Uterus (tissue), 4 donors: ENCODE results near the gene CDH2. TPM values are rescaled to one million over a fixed set of nuclear protein-coding genes. Genes with fewer than 3 reads are reported as not detected.

Experiments
- DNase-seq, 2 donors: peaks; one replicate each; pipeline ENCODE4 v3.0.0-alpha.2; 2019 to 2020
- H3K27ac ChIP-seq, 2 donors: fragments of 200-600 bp; sonication (generic); 1 replicate in 1 of 2; 2 replicates in 1 of 2; pipeline ENCODE4 v1.5.1; 2016 to 2018
- H3K27me3 ChIP-seq, 2 donors: fragments of 200-600 bp; sonication (generic); one replicate each; pipeline ENCODE4 v1.5.1; 2018 to 2019; ENCODE audit warnings: control low read depth in 1 of 2
- H3K36me3 ChIP-seq, 2 donors: fragments of 200-600 bp; sonication (generic); one replicate each; pipeline ENCODE4 v1.5.1; 2019; ENCODE audit warnings: control low read depth in 1 of 2
- H3K4me1 ChIP-seq, 2 donors: fragments of 200-600 bp; sonication (generic); one replicate each; pipeline ENCODE4 v1.5.1; 2018 to 2019; ENCODE audit warnings: control low read depth in 1 of 2
- H3K4me3 ChIP-seq, 2 donors: fragments of 200-600 bp; sonication (generic); 1 replicate in 1 of 2; 2 replicates in 1 of 2; pipeline ENCODE4 v1.5.1; 2018 to 2019; ENCODE audit warnings: mild to moderate bottlenecking in 1 of 2
- H3K9me3 ChIP-seq, 2 donors: fragments of 200-600 bp; sonication (generic); one replicate each; pipeline ENCODE4 v1.5.1; 2019; ENCODE audit warnings: control low read depth in 1 of 2
- POLR2A ChIP-seq, 2 donors: fragments of 450-650 bp; IDR thresholded peaks; one replicate each; pipeline ENCODE4 v1.6.1; 2016; ENCODE audit warnings: antibody characterized with exemption in 2 of 2, mild to moderate bottlenecking in 1 of 2, moderate library complexity in 1 of 2
- intact Hi-C: fragments of 100-400 bp; cut with DNase I; formaldehyde crosslinking; loops from one replicate; pipeline ENCODE4 v1.15.1; 2023; ENCODE audit warnings: low total_unique reads
- total RNA-seq, 4 donors: library from RNA; depleted of rRNA in 3 of 4; stranded (reverse); fragments of >200 nt in 3 of 4; gene quantifications; one replicate each; pipeline versions ENCODE4 v1.1.0 to v1.2.4, GENCODE V29; 2014 to 2023
- TF ChIP-seq, protein P1 (sequence below), 4 experiments: fragments of 200-600 bp in 2 of 4; fragments of 450-650 bp in 2 of 4; sonication (generic) in 2 of 4; IDR thresholded peaks; one replicate each; pipeline ENCODE4 v1.5.1; 2016 to 2019; ENCODE audit warnings: antibody characterized with exemption in 4 of 4, mild to moderate bottlenecking in 2 of 4, moderate library complexity in 1 of 4
- donor health status: DM: yes; HTN: yes; CAD: no.

CDH2 gene
- total RNA-seq, 4 donors from 2014 or later, result 0.26 to 58.2 (median 1.9) TPM

DNA sequence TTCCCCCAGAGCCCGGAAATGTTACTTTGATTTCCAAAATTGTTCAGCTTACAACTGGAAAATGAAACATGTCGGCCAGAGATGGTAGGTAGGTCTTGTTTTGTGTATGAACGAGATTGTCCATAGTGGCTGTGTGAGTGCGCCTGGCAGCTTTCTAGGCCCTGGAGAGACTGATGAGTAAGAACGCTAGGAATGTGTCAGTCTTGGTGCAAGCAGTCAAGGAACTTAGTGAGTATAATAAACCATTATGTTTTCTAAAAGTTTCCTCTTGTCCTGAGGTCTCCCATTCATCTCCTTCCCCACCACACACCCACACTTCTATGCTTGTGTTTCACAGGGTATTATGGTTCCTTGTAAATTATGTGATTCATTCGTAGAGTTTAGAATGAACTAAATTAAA lies 234.2 kb downstream of the CDH2 start:
- Histone ChIP-seq H3K9me3 (no peaks in the 10 kb centered on the region), H3K27me3 (no peaks in the 10 kb centered on the region), H3K4me1 (no peaks in the 10 kb centered on the region), H3K27ac (no peak overlapping the region), H3K4me3 (no peak overlapping the region), H3K36me3 (no peaks in the 10 kb centered on the region)
- intact Hi-C loops, result no loop called here
- TF ChIP-seq, protein P1, sequence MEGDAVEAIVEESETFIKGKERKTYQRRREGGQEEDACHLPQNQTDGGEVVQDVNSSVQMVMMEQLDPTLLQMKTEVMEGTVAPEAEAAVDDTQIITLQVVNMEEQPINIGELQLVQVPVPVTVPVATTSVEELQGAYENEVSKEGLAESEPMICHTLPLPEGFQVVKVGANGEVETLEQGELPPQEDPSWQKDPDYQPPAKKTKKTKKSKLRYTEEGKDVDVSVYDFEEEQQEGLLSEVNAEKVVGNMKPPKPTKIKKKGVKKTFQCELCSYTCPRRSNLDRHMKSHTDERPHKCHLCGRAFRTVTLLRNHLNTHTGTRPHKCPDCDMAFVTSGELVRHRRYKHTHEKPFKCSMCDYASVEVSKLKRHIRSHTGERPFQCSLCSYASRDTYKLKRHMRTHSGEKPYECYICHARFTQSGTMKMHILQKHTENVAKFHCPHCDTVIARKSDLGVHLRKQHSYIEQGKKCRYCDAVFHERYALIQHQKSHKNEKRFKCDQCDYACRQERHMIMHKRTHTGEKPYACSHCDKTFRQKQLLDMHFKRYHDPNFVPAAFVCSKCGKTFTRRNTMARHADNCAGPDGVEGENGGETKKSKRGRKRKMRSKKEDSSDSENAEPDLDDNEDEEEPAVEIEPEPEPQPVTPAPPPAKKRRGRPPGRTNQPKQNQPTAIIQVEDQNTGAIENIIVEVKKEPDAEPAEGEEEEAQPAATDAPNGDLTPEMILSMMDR (IDR thresholded peaks at IDR 0.05), result no peak
- no peak for TF ChIP-seq POLR2A (IDR thresholded peaks at IDR 0.05)
- no peak for DNase-seq

DNA sequence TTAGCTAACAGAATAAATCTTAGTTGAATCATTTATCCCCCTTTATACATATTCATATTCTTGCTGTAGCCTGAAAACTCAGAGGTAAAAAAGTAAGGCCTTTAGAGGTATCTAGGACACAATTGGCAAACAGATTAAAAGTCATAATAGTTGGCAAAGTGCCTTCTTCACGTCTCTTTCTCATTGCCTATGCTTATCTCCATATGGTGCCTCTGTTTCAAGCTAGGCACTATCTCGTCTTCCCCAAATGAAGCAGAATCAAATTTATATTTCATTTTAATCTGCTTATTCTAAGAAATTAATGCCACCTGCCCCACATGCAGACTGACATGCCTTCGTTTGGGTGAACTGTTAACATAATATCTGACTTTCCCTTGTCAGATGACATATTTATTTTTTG lies 245.4 kb downstream of the CDH2 start:
- intact Hi-C loops, result no loop called here
- H3K27me3 ChIP-seq, result no peaks in the 10 kb centered on the region
- no peak for DNase-seq
- no peak for TF ChIP-seq POLR2A (IDR thresholded peaks at IDR 0.05)
- TF ChIP-seq, protein P1 (IDR thresholded peaks at IDR 0.05), result no peak
- no peak overlapping the region for H3K4me3 ChIP-seq
- H3K27ac ChIP-seq, result no peak overlapping the region
- no peaks in the 10 kb centered on the region for H3K9me3 ChIP-seq
- H3K36me3 ChIP-seq, result no peaks in the 10 kb centered on the region
- no peaks in the 10 kb centered on the region for H3K4me1 ChIP-seq

DNA sequence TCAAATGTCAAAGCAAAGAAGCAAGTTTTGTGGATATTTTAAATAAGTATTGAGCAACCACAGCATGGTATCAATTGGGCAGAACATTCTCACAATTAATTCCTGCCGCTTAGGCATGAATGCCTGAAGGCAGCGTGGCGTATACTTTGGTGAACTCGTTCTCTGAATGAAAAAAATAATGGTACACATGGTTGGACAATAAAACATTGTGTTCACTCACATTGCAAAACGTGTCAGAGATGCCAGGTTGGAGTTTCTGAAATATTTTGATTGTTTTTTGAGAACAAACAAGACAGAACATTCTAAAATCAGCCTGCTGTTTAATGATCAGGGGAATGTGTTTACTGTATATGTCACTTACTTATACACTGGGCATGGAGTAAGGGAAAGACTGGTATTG lies 254.2 kb downstream of the CDH2 start:
- Histone ChIP-seq H3K27me3 (no peaks in the 10 kb centered on the region), H3K9me3 (no peaks in the 10 kb centered on the region), H3K4me3 (no peak overlapping the region), H3K4me1 (no peaks in the 10 kb centered on the region), H3K27ac (no peak overlapping the region), H3K36me3 (no peaks in the 10 kb centered on the region)
- TF ChIP-seq, protein P1 (IDR thresholded peaks at IDR 0.05), result no peak
- TF ChIP-seq POLR2A (IDR thresholded peaks at IDR 0.05), result no peak
- intact Hi-C loops, result no loop called here
- DNase-seq, result no peak

- no peak for DNase-seq
- H3K9me3 ChIP-seq, result no peaks in the 10 kb centered on the region
- no peaks in the 10 kb centered on the region for H3K36me3 ChIP-seq
- intact Hi-C loops, result no loop called here
- no peaks in the 10 kb centered on the region for H3K4me1 ChIP-seq
- TF ChIP-seq, protein P1 (IDR thresholded peaks at IDR 0.05), result no peak
- no peak for TF ChIP-seq POLR2A (IDR thresholded peaks at IDR 0.05)
- no peak overlapping the region for H3K4me3 ChIP-seq
- no peaks in the 10 kb centered on the region for H3K27me3 ChIP-seq
- H3K27ac ChIP-seq, result no peak overlapping the region
Measured at GRCh38 chr18:27921904-27922751, 254.8 kb downstream of the CDH2 start.

- DNase-seq, result no peak
- H3K9me3 ChIP-seq, result no peaks in the 10 kb centered on the region
- no peaks in the 10 kb centered on the region for H3K36me3 ChIP-seq
- no peak overlapping the region for H3K4me3 ChIP-seq
- no peaks in the 10 kb centered on the region for H3K4me1 ChIP-seq
- H3K27me3 ChIP-seq, result no peaks in the 10 kb centered on the region
- no peak overlapping the region for H3K27ac ChIP-seq
- TF ChIP-seq, protein P1 (IDR thresholded peaks at IDR 0.05), result no peak
- TF ChIP-seq POLR2A (IDR thresholded peaks at IDR 0.05), result no peak
- intact Hi-C loops, result no loop called here
Measured at GRCh38 chr18:27921392-27921791, 255.5 kb downstream of the CDH2 start.
